Stimulated activated CD4-positive, alpha-beta T cell treated with anti-CD3 and anti-CD28 coated beads, Interleukin-1b, Interleukin-23, amount 100 ng/mL, for 1 hour (primary cell): ENCODE data around the gene IGFBP7.

Source experiments
- DNase-seq, 2 donors: peaks; one replicate each; pipeline ENCODE4 v3.0.0-alpha.2; 2020; ENCODE audit warnings: low read depth in 2 of 2

IGFBP7 gene

GRCh38 chr4:57095245-57095644 is 14.9 kb downstream of the IGFBP7 start:
- no peak for DNase-seq

GRCh38 chr4:57094832-57095223 is 15.4 kb downstream of the IGFBP7 start:
- DNase-seq = no peak

GRCh38 chr4:57093845-57094831 is 16.0 kb downstream of the IGFBP7 start:
- no peak for DNase-seq

- no peak for DNase-seq
Observed at GRCh38 chr4:57091657-57092162, 18.5 kb downstream of the IGFBP7 start.

GRCh38 chr4:57090079-57090478 is 20.1 kb downstream of the IGFBP7 start:
- no peak for DNase-seq

GRCh38 chr4:57089549-57089948 is 20.6 kb downstream of the IGFBP7 start:
- no peak for DNase-seq

GRCh38 chr4:57086031-57086723 is 24.0 kb downstream of the IGFBP7 start:
- DNase-seq = no peak

- no peak for DNase-seq
Observed at GRCh38 chr4:57085278-57085677, 24.9 kb downstream of the IGFBP7 start.

- DNase-seq = no peak
Observed at GRCh38 chr4:57084360-57084759, 25.8 kb downstream of the IGFBP7 start.

GRCh38 chr4:57083090-57083489 is 27.1 kb downstream of the IGFBP7 start:
- DNase-seq = no peak

- DNase-seq = no peak
Observed at GRCh38 chr4:57081651-57082621, 28.2 kb downstream of the IGFBP7 start.

GRCh38 chr4:57080781-57081650 is 29.2 kb downstream of the IGFBP7 start:
- no peak for DNase-seq

- DNase-seq = no peak
Observed at GRCh38 chr4:57078685-57079521, 31.3 kb downstream of the IGFBP7 start.

GRCh38 chr4:57077550-57078343 is 32.4 kb downstream of the IGFBP7 start:
- DNase-seq = no peak

- no peak for DNase-seq
Observed at GRCh38 chr4:57076646-57077045, 33.5 kb downstream of the IGFBP7 start.

- DNase-seq = no peak
Observed at GRCh38 chr4:57075367-57075766, 34.8 kb downstream of the IGFBP7 start.

GRCh38 chr4:57074744-57075143 is 35.4 kb downstream of the IGFBP7 start:
- no peak for DNase-seq

GRCh38 chr4:57073559-57073958 is 36.6 kb downstream of the IGFBP7 start:
- DNase-seq = no peak

GRCh38 chr4:57071326-57071725 is 38.9 kb downstream of the IGFBP7 start:
- no peak for DNase-seq
